Measurements from ENCODE around the gene PLAGL2. TPM values are rescaled to one million over a fixed set of nuclear protein-coding genes. Genes with fewer than 3 reads are reported as not detected.

The PLAGL2 gene
- polyA plus RNA-seq, 1 donor from 2014 or later: 2.7 TPM

- Histone ChIP-seq H3K4me3 (ENCODE audit: low read length) (no peak overlapping the region), H3K9me2 (ENCODE audit: insufficient read depth, low read length) (no peaks in the 10 kb centered on the region), H3F3A (ENCODE audit: insufficient read depth, low read length, poor library complexity, severe bottlenecking) (no peaks in the 10 kb centered on the region), H2AFZ (ENCODE audit: low read depth, low read length) (no peak overlapping the region), H3K27ac (ENCODE audit: low read length) (no peak overlapping the region), H4K20me1 (ENCODE audit: insufficient read depth) (no peaks in the 10 kb centered on the region), H3K36me3 (ENCODE audit: insufficient read depth, low read length) (no peaks in the 10 kb centered on the region), H3K4me2 (ENCODE audit: low read length) (no peak overlapping the region), H3K79me2 (replicated peaks; ENCODE audit: insufficient read depth, low read length) (no peaks in the 10 kb centered on the region), H3K9me3 (ENCODE audit: low read length) (no peaks in the 10 kb centered on the region), H3K9ac (ENCODE audit: low read length) (no peak overlapping the region), H3K27me3 (ENCODE audit: insufficient read depth, low read depth, low read length) (no peaks in the 10 kb centered on the region)
- no peak for TF ChIP-seq MXI1 (conservative IDR thresholded peaks at IDR 0.05; ENCODE audit: poor library complexity, severe bottlenecking)
- TF ChIP-seq RAD21 (conservative IDR thresholded peaks at IDR 0.05): no peak
- no peak for TF ChIP-seq SMC3 (conservative IDR thresholded peaks at IDR 0.05; ENCODE audit: poor library complexity)
- no peak for TF ChIP-seq POLR2AphosphoS5 (IDR thresholded peaks at IDR 0.05)
- TF ChIP-seq REST (IDR thresholded peaks at IDR 0.05; ENCODE audit: borderline replicate concordance): no peak
- no peak for TF ChIP-seq EZH2 (IDR thresholded peaks at IDR 0.05; ENCODE audit: borderline replicate concordance, insufficient read depth, low read length, poor library complexity, severe bottlenecking)
- TF ChIP-seq CTCF (IDR thresholded peaks at IDR 0.05; ENCODE audit: poor library complexity, severe bottlenecking): no peak
- TF ChIP-seq EP300 (conservative IDR thresholded peaks at IDR 0.05; ENCODE audit: poor library complexity, severe bottlenecking): no peak
- TF ChIP-seq TAF1 (IDR thresholded peaks at IDR 0.05; ENCODE audit: low read depth): no peak
Measured at GRCh38 chr20:32184961-32185603, 22.5 kb downstream of the PLAGL2 start.

- H3K79me2 ChIP-seq (replicated peaks; ENCODE audit: insufficient read depth, low read length): no peaks in the 10 kb centered on the region
- TF ChIP-seq REST (IDR thresholded peaks at IDR 0.05; ENCODE audit: borderline replicate concordance) (no peak), MXI1 (conservative IDR thresholded peaks at IDR 0.05; ENCODE audit: poor library complexity, severe bottlenecking) (no peak), POLR2AphosphoS5 (IDR thresholded peaks at IDR 0.05) (no peak), SMC3 (conservative IDR thresholded peaks at IDR 0.05; ENCODE audit: poor library complexity) (no peak)
- no peak overlapping the region for H3K9ac ChIP-seq (ENCODE audit: low read length)
- H3K9me3 ChIP-seq (ENCODE audit: low read length): no peaks in the 10 kb centered on the region
- no peak overlapping the region for H3K4me2 ChIP-seq (ENCODE audit: low read length)
- no peaks in the 10 kb centered on the region for H3K36me3 ChIP-seq (ENCODE audit: insufficient read depth, low read length)
- H3F3A ChIP-seq (ENCODE audit: insufficient read depth, low read length, poor library complexity, severe bottlenecking): no peaks in the 10 kb centered on the region
- no peaks in the 10 kb centered on the region for H3K9me2 ChIP-seq (ENCODE audit: insufficient read depth, low read length)
- H2AFZ ChIP-seq (ENCODE audit: low read depth, low read length): no peak overlapping the region
- H4K20me1 ChIP-seq (ENCODE audit: insufficient read depth): no peaks in the 10 kb centered on the region
- no peak overlapping the region for H3K4me3 ChIP-seq (ENCODE audit: low read length)
- no peaks in the 10 kb centered on the region for H3K27me3 ChIP-seq (ENCODE audit: insufficient read depth, low read depth, low read length)
- H3K27ac ChIP-seq (ENCODE audit: low read length): no peak overlapping the region
Measured at GRCh38 chr20:32183947-32184635, 23.5 kb downstream of the PLAGL2 start.

Measured in neural cell (in vitro differentiated cells).